Kidney epithelial cell (primary cell): Measurements from ENCODE around the gene THSD4. TPM values are rescaled to one million over a fixed set of nuclear protein-coding genes. Genes with fewer than 3 reads are reported as not detected.

ENCODE experiments used
- DNase-seq: peaks from one replicate; pipeline ENCODE4 v3.0.0-alpha.2; 2010; ENCODE audit warnings: low read depth
- H3K27me3 ChIP-seq: 2 replicates; pipeline ENCODE4 v1.6.0; 2011; ENCODE audit warnings: low read length; ENCODE audit not compliant: control insufficient read depth, insufficient read depth
- H3K36me3 ChIP-seq: 2 replicates; pipeline ENCODE4 v1.5.1; 2011; ENCODE audit warnings: low read length; ENCODE audit not compliant: control insufficient read depth, insufficient read depth
- H3K4me3 ChIP-seq: 2 replicates; pipeline ENCODE4 v1.5.1; 2011; ENCODE audit warnings: low read depth, mild to moderate bottlenecking, control low read depth, low read length
- total RNA-seq: library from RNA; depleted of rRNA; stranded (reverse); fragments of >200 nt; gene quantifications from 2 replicates; pipeline ENCODE4 v1.2.3, GENCODE V29; 2015
- TF ChIP-seq, protein P1 (sequence below): IDR thresholded peaks from 2 replicates; pipeline ENCODE4 v1.5.1; 2011; ENCODE audit warnings: mild to moderate bottlenecking, moderate library complexity, low read length, control low read depth, inconsistent platforms; ENCODE audit not compliant: insufficient read depth, poor library complexity, severe bottlenecking

THSD4 gene
- total RNA-seq, 1 donor from 2014 or later, result 17.7 TPM

DNA sequence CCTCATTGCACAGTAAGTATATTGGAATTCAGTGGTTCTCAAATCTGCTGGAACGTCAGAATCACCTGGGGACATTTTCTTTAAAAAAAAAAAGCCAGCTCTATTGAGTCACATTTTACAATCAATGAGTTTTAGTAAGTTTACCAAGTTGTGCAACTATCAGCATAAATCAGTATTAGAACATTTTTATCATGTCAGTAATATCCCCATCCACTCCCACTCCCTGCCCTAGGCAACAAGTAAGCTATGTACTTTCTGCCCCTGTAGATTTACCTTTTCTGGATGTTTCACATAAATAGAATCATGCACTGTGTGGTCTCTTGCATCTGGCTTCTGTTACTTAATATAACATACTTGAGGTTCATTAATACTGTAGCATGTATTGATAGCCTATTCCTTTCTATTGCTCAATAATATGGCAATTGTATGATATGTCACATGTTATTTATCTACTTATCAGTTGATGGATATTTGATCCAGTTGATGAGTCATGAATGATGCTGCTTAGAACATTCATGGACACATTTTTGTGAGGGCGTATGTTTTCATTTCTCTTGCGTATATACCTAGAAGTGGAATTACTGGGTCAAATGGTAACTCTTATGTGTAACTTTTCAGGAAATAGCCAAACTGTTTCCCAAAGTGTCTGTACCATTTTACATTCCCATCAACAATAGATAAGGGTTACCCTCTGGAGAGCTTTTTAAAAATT lies 180.5 kb downstream of the THSD4 start:
- TF ChIP-seq, protein P1, sequence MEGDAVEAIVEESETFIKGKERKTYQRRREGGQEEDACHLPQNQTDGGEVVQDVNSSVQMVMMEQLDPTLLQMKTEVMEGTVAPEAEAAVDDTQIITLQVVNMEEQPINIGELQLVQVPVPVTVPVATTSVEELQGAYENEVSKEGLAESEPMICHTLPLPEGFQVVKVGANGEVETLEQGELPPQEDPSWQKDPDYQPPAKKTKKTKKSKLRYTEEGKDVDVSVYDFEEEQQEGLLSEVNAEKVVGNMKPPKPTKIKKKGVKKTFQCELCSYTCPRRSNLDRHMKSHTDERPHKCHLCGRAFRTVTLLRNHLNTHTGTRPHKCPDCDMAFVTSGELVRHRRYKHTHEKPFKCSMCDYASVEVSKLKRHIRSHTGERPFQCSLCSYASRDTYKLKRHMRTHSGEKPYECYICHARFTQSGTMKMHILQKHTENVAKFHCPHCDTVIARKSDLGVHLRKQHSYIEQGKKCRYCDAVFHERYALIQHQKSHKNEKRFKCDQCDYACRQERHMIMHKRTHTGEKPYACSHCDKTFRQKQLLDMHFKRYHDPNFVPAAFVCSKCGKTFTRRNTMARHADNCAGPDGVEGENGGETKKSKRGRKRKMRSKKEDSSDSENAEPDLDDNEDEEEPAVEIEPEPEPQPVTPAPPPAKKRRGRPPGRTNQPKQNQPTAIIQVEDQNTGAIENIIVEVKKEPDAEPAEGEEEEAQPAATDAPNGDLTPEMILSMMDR, result no peak
- DNase-seq, result peak; percentile 58

DNA sequence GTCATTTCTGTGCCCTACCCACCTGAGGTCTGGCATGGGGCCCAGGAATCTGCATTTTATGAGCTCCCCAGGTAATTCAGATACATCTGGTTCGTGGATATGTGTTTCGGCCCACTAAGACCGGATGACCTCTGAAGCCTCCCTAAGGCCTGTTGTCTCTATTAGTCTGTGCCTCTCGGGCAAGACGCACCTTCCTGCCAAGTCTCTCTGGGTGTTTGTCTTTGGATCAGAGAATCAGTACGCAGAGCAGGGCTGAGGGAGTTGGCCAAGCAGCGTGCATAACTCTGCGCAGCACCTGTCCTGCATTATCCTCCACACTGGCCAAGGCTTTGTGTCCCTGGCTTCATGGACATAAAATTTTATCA lies 181.0 kb downstream of the THSD4 start:
- Histone ChIP-seq H3K27me3 (no peaks in the 10 kb centered on the region), H3K36me3 (no peaks in the 10 kb centered on the region), H3K4me3 (no peak overlapping the region)
- TF ChIP-seq, protein P1, result no peak
- no peak for DNase-seq

More for the DNA sequence above, 180.5 kb downstream of the THSD4 start:
- no peak overlapping the region for H3K4me3 ChIP-seq
- H3K36me3 ChIP-seq, result no peaks in the 10 kb centered on the region
- no peaks in the 10 kb centered on the region for H3K27me3 ChIP-seq

DNA sequence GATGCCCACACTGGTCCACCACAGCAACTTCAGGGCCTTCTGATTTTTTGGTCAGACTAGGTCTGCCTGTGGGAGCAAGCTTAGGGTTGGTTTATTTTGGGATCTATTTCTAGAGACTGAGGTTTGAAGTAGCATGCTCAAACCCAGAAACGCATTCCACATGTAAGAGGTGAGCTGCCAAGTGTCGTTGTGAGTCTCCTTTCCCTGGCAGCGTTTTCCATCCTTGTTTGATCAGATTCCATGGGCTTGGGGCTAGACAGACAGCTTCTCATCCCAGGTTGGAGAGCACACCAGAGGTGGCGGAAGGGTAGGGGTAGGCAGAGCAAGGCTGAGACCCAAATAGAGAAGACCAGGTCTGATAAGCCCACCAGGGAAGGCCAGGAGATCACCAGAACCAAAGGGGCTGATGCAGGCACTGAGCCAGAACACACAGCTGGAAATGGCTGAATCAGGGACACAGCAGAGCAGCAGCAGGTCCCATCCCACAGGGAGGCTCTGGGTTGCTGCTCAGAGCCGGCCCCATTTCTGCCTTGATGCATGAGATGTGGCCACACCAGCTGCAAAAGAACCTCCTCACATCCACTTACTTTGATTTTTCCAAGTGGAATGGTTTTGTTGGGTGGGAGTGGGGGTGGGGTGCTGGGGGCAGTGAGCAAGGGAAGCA lies 186.8 kb downstream of the THSD4 start:
- TF ChIP-seq, protein P1, result no peak
- Histone ChIP-seq H3K36me3 (no peaks in the 10 kb centered on the region), H3K4me3 (no peak overlapping the region), H3K27me3 (no peaks in the 10 kb centered on the region)
- DNase-seq, result no peak

DNA sequence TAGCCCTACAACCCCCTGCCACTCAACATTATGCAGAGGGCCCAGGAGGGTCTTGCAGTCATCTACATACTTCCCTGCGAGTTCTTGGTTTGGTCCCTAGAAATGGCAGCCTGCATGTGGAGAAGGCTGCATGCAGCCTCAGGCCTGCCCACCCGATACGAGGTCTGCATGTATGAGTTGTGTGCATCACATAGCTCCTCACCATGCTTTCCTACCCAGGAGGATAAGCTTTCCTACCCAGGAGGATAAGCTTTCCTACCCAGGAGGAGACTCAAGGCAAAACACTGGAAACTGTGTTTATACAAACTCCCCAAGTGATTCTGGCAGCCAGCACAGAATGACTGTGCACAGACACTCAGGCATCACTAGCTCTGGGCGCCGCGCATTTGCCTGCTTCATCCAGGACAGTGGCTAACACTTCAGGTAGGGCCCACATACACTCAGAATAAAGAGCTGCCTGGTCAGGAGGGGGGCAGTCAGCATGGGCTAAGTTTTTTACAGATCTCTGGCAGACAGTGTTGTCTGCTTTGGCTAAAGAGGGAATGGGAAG lies 187.7 kb downstream of the THSD4 start:
- no peak for DNase-seq
- TF ChIP-seq, protein P1, result no peak

DNA sequence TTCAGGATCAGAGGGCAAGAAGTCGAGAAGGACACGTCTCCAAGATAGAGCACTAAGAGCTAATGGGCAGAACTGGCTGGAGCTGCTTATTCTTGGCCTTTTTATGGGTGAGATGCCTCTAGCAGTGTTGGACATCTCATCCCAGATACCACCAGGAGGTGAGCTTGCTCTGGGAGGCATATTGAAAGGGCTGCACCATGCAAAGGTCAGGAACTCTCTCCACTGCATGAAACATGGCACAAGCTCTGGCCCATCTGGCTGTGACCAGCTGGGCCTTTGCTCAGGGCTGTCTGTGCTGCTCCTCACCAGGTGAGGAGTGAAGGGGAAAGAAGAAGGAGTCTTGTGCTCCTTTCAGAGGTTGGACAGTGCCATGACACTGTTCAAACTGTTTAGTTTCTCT lies 188.7 kb downstream of the THSD4 start:
- TF ChIP-seq, protein P1, result no peak
- no peaks in the 10 kb centered on the region for H3K36me3 ChIP-seq
- H3K4me3 ChIP-seq, result no peak overlapping the region
- no peak for DNase-seq
- H3K27me3 ChIP-seq, result no peaks in the 10 kb centered on the region

More for the DNA sequence above, 187.7 kb downstream of the THSD4 start:
- Histone ChIP-seq H3K27me3 (no peaks in the 10 kb centered on the region), H3K4me3 (no peak overlapping the region), H3K36me3 (no peaks in the 10 kb centered on the region)

DNA sequence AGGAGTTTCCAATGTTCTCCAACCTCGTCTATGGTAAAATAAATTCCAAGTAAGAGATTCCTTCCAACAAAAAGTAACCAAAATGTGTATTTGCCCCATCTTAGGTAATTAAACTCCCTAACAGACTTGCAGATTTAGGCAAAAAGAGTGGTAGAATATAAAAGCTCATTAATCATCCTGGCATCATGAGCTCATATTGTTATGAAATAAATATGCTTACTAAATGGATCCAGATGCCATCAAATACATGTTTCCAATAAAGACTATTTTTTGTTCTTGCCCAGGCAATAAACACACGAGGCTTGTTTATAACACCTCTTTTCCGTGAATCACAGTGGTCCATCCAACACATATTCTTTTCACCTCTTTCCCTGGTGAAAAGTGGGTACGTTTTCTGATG lies 189.4 kb downstream of the THSD4 start:
- H3K36me3 ChIP-seq, result no peaks in the 10 kb centered on the region
- H3K4me3 ChIP-seq, result no peak overlapping the region
- H3K27me3 ChIP-seq, result no peaks in the 10 kb centered on the region
- no peak for DNase-seq
- TF ChIP-seq, protein P1, result no peak
